Fibroblast of lung (primary cell): ENCODE data around the gene CDK11B.
"Not testable (repeated sequence)": the region's sequence is repeated elsewhere in the genome, so short reads cannot be mapped to it uniquely, and the experiment has no call there.

ENCODE experiments used
- CTCF ChIP-seq, 2 donors: IDR thresholded peaks in 1 of 2; conservative IDR thresholded peaks in 1 of 2; 1 replicate in 1 of 2; 2 replicates in 1 of 2; pipeline ENCODE4 v1.5.1; 2011 to 2012; ENCODE audit warnings: low read length in 2 of 2, control low read depth in 1 of 2, inconsistent platforms in 1 of 2, low read depth in 1 of 2, mild to moderate bottlenecking in 1 of 2
- EZH2 ChIP-seq: IDR thresholded peaks from 2 replicates; pipeline ENCODE4 v1.5.1; 2012; ENCODE audit warnings: low read length, control low read depth, mild to moderate bottlenecking; ENCODE audit errors: missing control alignments

- not testable (repeated sequence) for TF ChIP-seq CTCF (conservative IDR thresholded peaks at IDR 0.05 in 1 of 2, IDR thresholded peaks at IDR 0.05 in 1 of 2; ENCODE audit: low read depth in 1 of 2, low read length in 2 of 2); EZH2
Observed at GRCh38 chr1:1705623-1706022, 46.8 kb upstream of the CDK11B start.
